ENCODE data around the gene SRRM4. TPM values are rescaled to one million over a fixed set of nuclear protein-coding genes. Genes with fewer than 3 reads are reported as not detected.

Gene SRRM4, protein sequence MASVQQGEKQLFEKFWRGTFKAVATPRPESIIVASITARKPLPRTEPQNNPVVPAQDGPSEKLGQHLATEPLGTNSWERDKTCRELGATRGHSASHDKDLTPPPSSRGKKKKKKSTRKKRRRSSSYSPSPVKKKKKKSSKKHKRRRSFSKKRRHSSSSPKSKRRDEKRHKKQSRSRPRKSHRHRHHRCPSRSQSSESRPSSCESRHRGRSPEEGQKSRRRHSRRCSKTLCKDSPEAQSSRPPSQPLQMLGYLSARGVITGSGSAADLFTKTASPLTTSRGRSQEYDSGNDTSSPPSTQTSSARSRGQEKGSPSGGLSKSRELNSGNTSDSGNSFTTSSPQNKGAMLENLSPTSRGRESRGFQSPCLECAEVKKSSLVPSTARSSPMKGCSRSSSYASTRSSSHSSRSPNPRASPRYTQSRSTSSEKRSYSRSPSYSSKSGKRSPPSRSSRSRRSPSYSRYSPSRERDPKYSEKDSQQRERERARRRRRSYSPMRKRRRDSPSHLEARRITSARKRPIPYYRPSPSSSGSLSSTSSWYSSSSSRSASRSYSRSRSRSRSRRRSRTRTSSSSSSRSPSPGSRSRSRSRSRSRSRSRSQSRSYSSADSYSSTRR
- total RNA-seq (2021; ENCODE audit: unreplicated experiment) (0.02 TPM), Bru-seq, nascent RNA (percentile 3 among the genes with signal in this experiment), BruChase-seq, experiment 1, labeled RNA remaining after a 6-hour chase (percentile 1 among the genes with signal in this experiment), BruChase-seq, experiment 2, labeled RNA remaining after a 2-hour chase (percentile 3 among the genes with signal in this experiment)
- polyA plus RNA-seq (2012): not detected in 2 replicates
- long read RNA-seq: 0 reads

GRCh38 chr12:118981285-118982211, at the start of gene SRRM4:
Gene SRRM4, plus strand, starts transcription at chr12:118981541. Its CDS starts 342 bp downstream, at chr12:118981883.
- no peak within 1 kb of the TSS for H3K27ac ChIP-seq (ENCODE audit: low read depth, low read length)
- no peak for ATAC-seq
- DNase-seq (ENCODE audit: low read depth, low spot score): no peak
- H3K79me2 ChIP-seq (ENCODE audit: insufficient read depth, low read length): no peaks in the 10 kb centered on the region
- H3K4me2 ChIP-seq (ENCODE audit: low read length): no peak within 1 kb of the TSS
- H3K9ac ChIP-seq (ENCODE audit: low read length): no peak within 1 kb of the TSS
- H3K27me3 ChIP-seq (ENCODE audit: insufficient read depth, low read length): peaks cover 26% of the 10 kb centered on the region; the same call in 1 of the 2 replicates
- no peak within 1 kb of the TSS for H2AFZ ChIP-seq (ENCODE audit: low read depth, low read length, poor library complexity, severe bottlenecking)
- CTCF ChIA-PET: no interaction called here
- POLR2A ChIA-PET: no interaction called here
- H3K36me3 ChIP-seq (ENCODE audit: control insufficient read depth in 1 of 2, insufficient read depth in 2 of 2, low read length in 2 of 2): no peaks in the 10 kb centered on the region
- H3K4me1 ChIP-seq (ENCODE audit: control insufficient read depth in 1 of 2, insufficient read depth in 2 of 2, low read length in 2 of 2): no peaks in the 10 kb centered on the region
- RAD21 ChIA-PET (ENCODE audit: low non-redundant PET in 1 of 2, low total read pairs in 2 of 2, uncharacterized antibody in 2 of 2, unreplicated experiment in 2 of 2): no interaction called here
- no peak within 1 kb of the TSS for H3K4me3 ChIP-seq (replicated peaks in 1 of 2; ENCODE audit: low read depth in 1 of 2, low read length in 2 of 2)
- no TSS peak for BruUV-seq (replicated peaks)
- no peaks in the 10 kb centered on the region for H3K9me3 ChIP-seq (ENCODE audit: control insufficient read depth in 1 of 2, insufficient read depth in 1 of 2, low read depth in 1 of 2, low read length in 2 of 2)
- TF ChIP-seq, protein P1, sequence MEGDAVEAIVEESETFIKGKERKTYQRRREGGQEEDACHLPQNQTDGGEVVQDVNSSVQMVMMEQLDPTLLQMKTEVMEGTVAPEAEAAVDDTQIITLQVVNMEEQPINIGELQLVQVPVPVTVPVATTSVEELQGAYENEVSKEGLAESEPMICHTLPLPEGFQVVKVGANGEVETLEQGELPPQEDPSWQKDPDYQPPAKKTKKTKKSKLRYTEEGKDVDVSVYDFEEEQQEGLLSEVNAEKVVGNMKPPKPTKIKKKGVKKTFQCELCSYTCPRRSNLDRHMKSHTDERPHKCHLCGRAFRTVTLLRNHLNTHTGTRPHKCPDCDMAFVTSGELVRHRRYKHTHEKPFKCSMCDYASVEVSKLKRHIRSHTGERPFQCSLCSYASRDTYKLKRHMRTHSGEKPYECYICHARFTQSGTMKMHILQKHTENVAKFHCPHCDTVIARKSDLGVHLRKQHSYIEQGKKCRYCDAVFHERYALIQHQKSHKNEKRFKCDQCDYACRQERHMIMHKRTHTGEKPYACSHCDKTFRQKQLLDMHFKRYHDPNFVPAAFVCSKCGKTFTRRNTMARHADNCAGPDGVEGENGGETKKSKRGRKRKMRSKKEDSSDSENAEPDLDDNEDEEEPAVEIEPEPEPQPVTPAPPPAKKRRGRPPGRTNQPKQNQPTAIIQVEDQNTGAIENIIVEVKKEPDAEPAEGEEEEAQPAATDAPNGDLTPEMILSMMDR (IDR thresholded peaks at IDR 0.05 in 2 of 3, conservative IDR thresholded peaks at IDR 0.05 in 1 of 3; ENCODE audit: borderline replicate concordance in 1 of 3, insufficient read depth in 1 of 3, low read depth in 2 of 3, low read length in 2 of 3): no peak
- TF ChIP-seq POLR2A (IDR thresholded peaks at IDR 0.05; ENCODE audit: borderline replicate concordance, extremely low read depth, insufficient read depth, insufficient read length) (no peak), REST (IDR thresholded peaks at IDR 0.05; ENCODE audit: low read depth) (peak; percentile 62), YY1 (IDR thresholded peaks at IDR 0.05; ENCODE audit: extremely low read depth, insufficient replicate concordance, low read depth, low read length) (no peak)
- intact Hi-C loops (cut with micrococcal nuclease): no loop called here
- H3K9me2 ChIP-seq (ENCODE audit: insufficient read depth): no peaks in the 10 kb centered on the region
- H4K20me1 ChIP-seq (ENCODE audit: insufficient read depth): no peaks in the 10 kb centered on the region

Data from HCT116 (cell line).